ENCODE results near the gene IPO13.

Gene IPO13

GRCh38 chr1:43949678-43950077, 2.9 kb downstream of the IPO13 start:
- no peak overlapping the region for H3K4me3 ChIP-seq (replicated peaks in 1 of 2; ENCODE audit: low read depth in 2 of 2, low read length in 2 of 2)
- DNase-seq (ENCODE audit: low read depth in 2 of 2): no peak
- TF ChIP-seq CTCF (IDR thresholded peaks at IDR 0.05; ENCODE audit: low read depth, low read length): no peak

GRCh38 chr1:43951021-43951985, 4.6 kb downstream of the IPO13 start:
- no peak for DNase-seq (ENCODE audit: low read depth in 2 of 2)
- no peak overlapping the region for H3K4me3 ChIP-seq (replicated peaks in 1 of 2; ENCODE audit: low read depth in 2 of 2, low read length in 2 of 2)
- no peak for TF ChIP-seq CTCF (IDR thresholded peaks at IDR 0.05; ENCODE audit: low read depth, low read length)

- no peak overlapping the region for H3K4me3 ChIP-seq (replicated peaks in 1 of 2; ENCODE audit: low read depth in 2 of 2, low read length in 2 of 2)
- no peak for DNase-seq (ENCODE audit: low read depth in 2 of 2)
- no peak for TF ChIP-seq CTCF (IDR thresholded peaks at IDR 0.05; ENCODE audit: low read depth, low read length)
Observed at GRCh38 chr1:43952731-43953346, 6.1 kb downstream of the IPO13 start.

- DNase-seq (ENCODE audit: low read depth in 2 of 2): no peak
- no peak overlapping the region for H3K4me3 ChIP-seq (replicated peaks in 1 of 2; ENCODE audit: low read depth in 2 of 2, low read length in 2 of 2)
- TF ChIP-seq CTCF (IDR thresholded peaks at IDR 0.05; ENCODE audit: low read depth, low read length): no peak
Observed at GRCh38 chr1:43953361-43953760, 6.6 kb downstream of the IPO13 start.

GRCh38 chr1:43954036-43954435, 7.3 kb downstream of the IPO13 start:
- TF ChIP-seq CTCF (IDR thresholded peaks at IDR 0.05; ENCODE audit: low read depth, low read length): no peak
- no peak overlapping the region for H3K4me3 ChIP-seq (replicated peaks in 1 of 2; ENCODE audit: low read depth in 2 of 2, low read length in 2 of 2)
- DNase-seq (ENCODE audit: low read depth in 2 of 2): no peak

GRCh38 chr1:43956234-43956633, 9.5 kb downstream of the IPO13 start:
- H3K4me3 ChIP-seq (replicated peaks in 1 of 2; ENCODE audit: low read depth in 2 of 2, low read length in 2 of 2): no peak overlapping the region
- no peak for DNase-seq (ENCODE audit: low read depth in 2 of 2)
- no peak for TF ChIP-seq CTCF (IDR thresholded peaks at IDR 0.05; ENCODE audit: low read depth, low read length)
